ENCODE results near the gene ZDHHC13. TPM values are rescaled to one million over a fixed set of nuclear protein-coding genes. Genes with fewer than 3 reads are reported as not detected.

The ZDHHC13 gene
- total and polyA plus RNA-seq, 2 donors (not counting 1 experiment from before 2014, with no cell fraction given) = 8.8 to 21.7 TPM

- DNase-seq = no peak
- Mint-ChIP-seq H3K9me3 (ENCODE audit: insufficient read depth) (no peaks in the 10 kb centered on the region), H3K4me3 (no peak overlapping the region), H3K27ac (no peak overlapping the region), H3K27me3 (peaks cover 11% of the 10 kb centered on the region), H3K4me1 (no peaks in the 10 kb centered on the region)
- H2AFZ ChIP-seq (ENCODE audit: insufficient read depth, low read depth, low read length, poor library complexity, severe bottlenecking) = no peak overlapping the region
- no peak overlapping the region for H3K4me3 ChIP-seq (ENCODE audit: control extremely low read depth in 1 of 5, extremely low read depth in 1 of 5, insufficient read depth in 1 of 5, low read depth in 2 of 5, low read length in 4 of 5)
- no peaks in the 10 kb centered on the region for H3K79me2 ChIP-seq (ENCODE audit: control insufficient read depth, insufficient read depth, low read length)
- CTCF ChIA-PET = no interaction called here
- 16% methylated on average over 3 of the region's 6 CpGs for WGBS (ENCODE audit: insufficient coverage)
- H4K20me1 ChIP-seq (ENCODE audit: control insufficient read depth, insufficient read depth, low read length, poor library complexity, severe bottlenecking) = no peaks in the 10 kb centered on the region
- no peak for TF ChIP-seq EZH2 (IDR thresholded peaks at IDR 0.05; ENCODE audit: borderline replicate concordance, insufficient read depth, low read depth, low read length, poor library complexity, severe bottlenecking)
- no peak for TF ChIP-seq CTCF (IDR thresholded peaks at IDR 0.05)
- no peak overlapping the region for H3K27ac ChIP-seq (ENCODE audit: low read length in 2 of 2)
- ATAC-seq (ENCODE audit: low read depth) = no peak
- POLR2A ChIA-PET = no interaction called here
- H3K9me3 ChIP-seq (ENCODE audit: control extremely low read depth in 1 of 3, control insufficient read depth in 2 of 3, insufficient read depth in 1 of 3, low read length in 2 of 3) = no peaks in the 10 kb centered on the region
- H3K36me3 ChIP-seq (replicated peaks in 1 of 2; ENCODE audit: control extremely low read depth in 1 of 2, control insufficient read depth in 1 of 2, extremely low read depth in 1 of 2, insufficient read depth in 2 of 2, low read length in 1 of 2) = no peaks in the 10 kb centered on the region
- H3K4me2 ChIP-seq (replicated peaks; ENCODE audit: low read depth, low read length, poor library complexity, severe bottlenecking) = no peak overlapping the region
- H3K4me1 ChIP-seq (ENCODE audit: control insufficient read depth in 2 of 2, insufficient read depth in 2 of 2, low read length in 2 of 2) = no peaks in the 10 kb centered on the region
- no peak overlapping the region for H3K9ac ChIP-seq (ENCODE audit: low read length)
- H3K27me3 ChIP-seq (replicated peaks in 1 of 4; ENCODE audit: control extremely low read depth in 1 of 4, control insufficient read depth in 3 of 4, insufficient read depth in 4 of 4, low read length in 3 of 4) = peaks cover 0 to 3% (median 0%) of the 10 kb centered on the region in 4 experiments
- intact Hi-C loops (cut with micrococcal nuclease) = no loop called here
Measured at GRCh38 chr11:19200410-19201201, 83.6 kb downstream of the ZDHHC13 start.
